Measurements from ENCODE around the gene DTX1. TPM values are rescaled to one million over a fixed set of nuclear protein-coding genes. Genes with fewer than 3 reads are reported as not detected.

DTX1 gene
- total RNA-seq, 3 donors from 2014 or later (not counting 1 experiment from before 2014, with no cell fraction given) = 1.7 to 4.2 (median 4.0) TPM

DNA sequence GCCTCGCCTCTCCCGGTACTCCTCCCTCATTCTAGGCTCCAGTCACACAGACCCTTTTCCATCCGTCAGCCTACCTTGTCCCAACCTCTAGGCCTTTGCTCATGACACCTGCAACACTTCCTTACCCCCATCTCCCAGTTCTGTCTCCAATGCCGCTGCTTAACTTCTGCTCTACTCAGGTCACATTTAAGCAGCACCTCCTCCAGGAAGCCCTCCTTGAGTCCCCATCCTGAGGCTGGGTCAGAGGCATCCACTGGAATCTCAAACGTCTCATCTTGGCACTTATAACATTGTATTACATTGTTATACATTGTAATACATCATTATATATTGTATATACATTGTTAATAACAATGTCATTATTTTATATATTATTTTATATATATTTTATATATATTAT is 46.3 kb downstream of the DTX1 start:
- no peak overlapping the region for H3K27ac Mint-ChIP-seq

DNA sequence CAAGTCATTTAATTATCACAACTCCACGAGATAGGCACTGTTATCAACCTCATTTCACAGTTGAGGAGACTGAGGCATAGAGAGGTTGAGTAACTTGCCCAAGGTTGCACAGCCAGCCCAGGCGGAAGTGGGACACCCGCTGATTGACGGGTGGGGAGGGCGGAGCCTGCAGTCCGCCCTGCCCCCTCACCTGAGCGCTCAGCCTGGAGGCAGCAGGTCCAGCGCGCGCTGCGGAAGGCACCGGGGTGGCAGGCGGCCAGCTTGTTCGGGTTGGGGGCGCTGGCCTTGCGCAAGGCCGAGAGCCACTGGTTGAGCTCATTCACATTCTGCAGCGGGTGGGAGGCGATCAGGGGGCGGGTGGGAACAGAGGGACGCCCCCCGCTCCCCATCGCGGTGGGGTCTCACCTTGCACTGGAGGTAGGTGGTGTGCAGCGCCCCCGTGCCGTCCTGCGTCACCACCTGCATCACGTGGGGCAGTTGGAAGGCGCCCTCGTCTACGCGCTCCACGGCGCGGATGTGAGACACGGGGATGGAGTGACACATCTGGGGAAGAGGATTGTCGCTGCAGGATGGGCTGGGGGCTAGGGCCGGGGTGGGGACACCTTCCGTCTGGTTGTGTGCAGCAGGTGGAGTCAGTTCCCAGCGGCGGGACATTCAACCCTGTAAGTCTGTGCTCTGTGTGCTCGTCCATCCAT is 47.4 kb downstream of the DTX1 start:
- H3K4me1 Mint-ChIP-seq = peaks cover 0 to 5% of the 10 kb centered on the region in 2 donors

More for the DNA sequence above, 46.3 kb downstream of the DTX1 start:
- Mint-ChIP-seq H3K36me3 (no peaks in the 10 kb centered on the region), H3K9me3 (no peaks in the 10 kb centered on the region), H3K4me3 (no peak overlapping the region), H3K27me3 (ENCODE audit: low read depth in 2 of 2) (peaks cover 4 to 8% of the 10 kb centered on the region in 2 donors), H3K4me1 (peaks cover 0 to 5% of the 10 kb centered on the region in 2 donors)
- H3K9me3 ChIP-seq (ENCODE audit: control insufficient read depth, insufficient read depth, low read length) = no peaks in the 10 kb centered on the region
- H3K27me3 ChIP-seq (ENCODE audit: control insufficient read depth, insufficient read depth, low read length) = no peaks in the 10 kb centered on the region
- no peak for ATAC-seq
- WGBS (ENCODE audit: insufficient coverage) = 90% methylated on average over 4 of the region's 5 CpGs
- H3K4me1 ChIP-seq (ENCODE audit: control insufficient read depth, insufficient read depth, low read length) = peaks cover 25% of the 10 kb centered on the region
- no peak for DNase-seq
- H3K36me3 ChIP-seq (ENCODE audit: control insufficient read depth, insufficient read depth, low read length) = no peaks in the 10 kb centered on the region
- H3K4me3 ChIP-seq (ENCODE audit: low read length) = no peak overlapping the region
- intact Hi-C loops (cut with micrococcal nuclease) = no loop called here
- no peak overlapping the region for H3K27ac ChIP-seq (ENCODE audit: low read length)
- no peak for TF ChIP-seq CTCF (IDR thresholded peaks at IDR 0.05)

GRCh38 chr12:113104953-113105510 is 48.5 kb downstream of the DTX1 start:
- H3K27ac Mint-ChIP-seq = no peak overlapping the region
- H3K4me3 Mint-ChIP-seq = no peak overlapping the region

More for the DNA sequence above, 47.4 kb downstream of the DTX1 start:
- DNase-seq (peak in 1 of 2 donors; percentile 83), ATAC-seq (peak; percentile 41 to 83 (median 78))
- Mint-ChIP-seq H3K27ac (no peak overlapping the region), H3K4me3 (peak overlapping the region; percentile 52), H3K9me3 (no peaks in the 10 kb centered on the region), H3K36me3 (no peaks in the 10 kb centered on the region), H3K27me3 (ENCODE audit: low read depth in 2 of 2) (peaks cover 4 to 8% of the 10 kb centered on the region in 2 donors)
- H3K27me3 ChIP-seq (ENCODE audit: control insufficient read depth, insufficient read depth, low read length) = no peaks in the 10 kb centered on the region
- H3K36me3 ChIP-seq (ENCODE audit: control insufficient read depth, insufficient read depth, low read length) = no peaks in the 10 kb centered on the region
- no peak overlapping the region for H3K27ac ChIP-seq (ENCODE audit: low read length)
- intact Hi-C loops (cut with micrococcal nuclease) = no loop called here
- no peak for TF ChIP-seq CTCF (IDR thresholded peaks at IDR 0.05)
- peaks cover 16% of the 10 kb centered on the region for H3K4me1 ChIP-seq (ENCODE audit: control insufficient read depth, insufficient read depth, low read length)
- H3K9me3 ChIP-seq (ENCODE audit: control insufficient read depth, insufficient read depth, low read length) = no peaks in the 10 kb centered on the region
- WGBS (ENCODE audit: insufficient coverage) = 12% methylated on average over 42 of the region's 43 CpGs
- H3K4me3 ChIP-seq (ENCODE audit: low read length) = no peak overlapping the region

More at GRCh38 chr12:113104953-113105510, 48.5 kb downstream of the DTX1 start:
- Histone ChIP-seq H3K36me3 (ENCODE audit: control insufficient read depth, insufficient read depth, low read length) (no peaks in the 10 kb centered on the region), H3K4me3 (ENCODE audit: low read length) (no peak overlapping the region), H3K4me1 (ENCODE audit: control insufficient read depth, insufficient read depth, low read length) (peaks cover 25% of the 10 kb centered on the region), H3K27ac (ENCODE audit: low read length) (no peak overlapping the region), H3K27me3 (ENCODE audit: control insufficient read depth, insufficient read depth, low read length) (no peaks in the 10 kb centered on the region), H3K9me3 (ENCODE audit: control insufficient read depth, insufficient read depth, low read length) (no peaks in the 10 kb centered on the region)
- intact Hi-C loops (cut with micrococcal nuclease) = no loop called here
- DNase-seq = no peak
- no peaks in the 10 kb centered on the region for H3K36me3 Mint-ChIP-seq
- WGBS (ENCODE audit: insufficient coverage) = 86% methylated on average over 13 of the region's 13 CpGs
- H3K9me3 Mint-ChIP-seq = no peaks in the 10 kb centered on the region
- no peak for ATAC-seq
- TF ChIP-seq CTCF (IDR thresholded peaks at IDR 0.05) = no peak
- H3K27me3 Mint-ChIP-seq (ENCODE audit: low read depth in 2 of 2) = peaks cover 4 to 8% of the 10 kb centered on the region in 2 donors
- H3K4me1 Mint-ChIP-seq = peaks cover 0 to 5% of the 10 kb centered on the region in 2 donors

All from natural killer cell (primary cell).